Endothelial cell (in vitro differentiated cells): Measurements from ENCODE around the gene SRGAP2B. TPM values are rescaled to one million over a fixed set of nuclear protein-coding genes. Genes with fewer than 3 reads are reported as not detected.
"Not testable (repeated sequence)": the region's sequence is repeated elsewhere in the genome, so short reads cannot be mapped to it uniquely, and the experiment has no call there.

Experiments
- DNase-seq: peaks from one replicate; pipeline ENCODE4 v3.0.0; 2021; ENCODE audit warnings: low spot score
- H3K27ac Mint-ChIP-seq: one replicate; pipeline ENCODE4 v1.8.0; 2021; ENCODE audit warnings: mixed read lengths, inconsistent platforms; ENCODE audit not compliant: unreplicated experiment
- H3K27me3 Mint-ChIP-seq: one replicate; pipeline ENCODE4 v1.8.0; 2021; ENCODE audit warnings: mild to moderate bottlenecking, moderate library complexity, mixed read lengths, inconsistent platforms; ENCODE audit not compliant: unreplicated experiment
- H3K36me3 Mint-ChIP-seq: one replicate; pipeline ENCODE4 v1.8.0; 2021; ENCODE audit warnings: mild to moderate bottlenecking, low read depth, mixed read lengths, inconsistent platforms; ENCODE audit not compliant: unreplicated experiment
- H3K4me1 Mint-ChIP-seq: one replicate; pipeline ENCODE4 v1.8.0; 2021; ENCODE audit warnings: mild to moderate bottlenecking, mixed read lengths, inconsistent platforms; ENCODE audit not compliant: unreplicated experiment
- H3K4me3 Mint-ChIP-seq: one replicate; pipeline ENCODE4 v1.8.0; 2021; ENCODE audit warnings: mild to moderate bottlenecking, mixed read lengths, inconsistent platforms; ENCODE audit not compliant: unreplicated experiment
- H3K9me3 Mint-ChIP-seq: one replicate; pipeline ENCODE4 v1.8.0; 2021; ENCODE audit warnings: mixed read lengths, inconsistent platforms; ENCODE audit not compliant: unreplicated experiment
- total RNA-seq: library from RNA; stranded (reverse); fragmentation: NEBNext Ultra II Directional; extraction: Animal tissue kit (Norgen Biotek cat#: 25700); gene quantifications from one replicate; pipeline ENCODE4 v1.2.1, GENCODE V29; 2021; ENCODE audit not compliant: unreplicated experiment

The SRGAP2B gene
- total RNA-seq, 1 donor from 2014 or later = 88.8 TPM

DNA sequence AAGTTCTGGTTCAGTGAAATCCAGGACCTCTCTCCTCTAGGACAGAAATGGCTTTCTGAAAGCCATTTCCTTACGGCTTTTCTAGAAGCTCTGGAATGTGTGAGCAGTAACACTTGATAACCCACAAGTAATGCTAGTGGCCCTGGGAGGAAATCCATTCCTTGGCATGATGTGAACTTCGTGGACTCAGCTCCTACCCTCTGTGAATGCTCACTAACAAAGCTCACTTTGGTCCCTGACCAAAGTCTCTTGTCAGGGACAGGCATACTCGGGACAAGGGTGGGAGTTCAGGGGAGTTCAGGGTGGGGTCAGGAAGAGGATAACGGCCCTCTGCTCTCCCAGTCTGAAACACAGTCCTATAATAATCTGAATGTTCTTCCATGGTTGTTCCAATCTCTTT, 172.3 kb downstream of the SRGAP2B start:
- H3K9me3 Mint-ChIP-seq, H3K4me3 Mint-ChIP-seq, H3K27me3 Mint-ChIP-seq, H3K36me3 Mint-ChIP-seq, H3K27ac Mint-ChIP-seq, H3K4me1 Mint-ChIP-seq, DNase-seq: not testable (repeated sequence)

DNA sequence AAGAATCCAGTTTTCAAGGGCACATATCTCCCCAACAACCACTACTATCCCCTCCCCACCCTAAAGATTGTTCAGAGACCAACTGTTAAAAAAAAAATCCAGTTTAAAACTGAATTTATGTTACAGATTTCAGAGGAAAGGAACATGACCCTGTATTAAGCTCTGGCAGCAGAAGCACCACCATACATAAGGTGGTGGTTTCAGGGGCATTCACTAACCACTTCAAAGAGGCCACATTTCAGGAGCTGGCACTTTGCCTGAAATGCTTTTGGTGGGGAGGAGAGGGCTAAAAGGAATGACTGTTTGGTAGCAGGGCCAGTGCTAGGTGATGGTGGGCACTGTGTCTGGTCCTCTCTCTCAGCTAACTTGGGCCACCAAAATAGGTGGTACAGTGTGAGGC, 176.0 kb downstream of the SRGAP2B start:
- H3K27me3 Mint-ChIP-seq, H3K36me3 Mint-ChIP-seq, DNase-seq, H3K27ac Mint-ChIP-seq, H3K9me3 Mint-ChIP-seq, H3K4me1 Mint-ChIP-seq, H3K4me3 Mint-ChIP-seq: not testable (repeated sequence)

DNA sequence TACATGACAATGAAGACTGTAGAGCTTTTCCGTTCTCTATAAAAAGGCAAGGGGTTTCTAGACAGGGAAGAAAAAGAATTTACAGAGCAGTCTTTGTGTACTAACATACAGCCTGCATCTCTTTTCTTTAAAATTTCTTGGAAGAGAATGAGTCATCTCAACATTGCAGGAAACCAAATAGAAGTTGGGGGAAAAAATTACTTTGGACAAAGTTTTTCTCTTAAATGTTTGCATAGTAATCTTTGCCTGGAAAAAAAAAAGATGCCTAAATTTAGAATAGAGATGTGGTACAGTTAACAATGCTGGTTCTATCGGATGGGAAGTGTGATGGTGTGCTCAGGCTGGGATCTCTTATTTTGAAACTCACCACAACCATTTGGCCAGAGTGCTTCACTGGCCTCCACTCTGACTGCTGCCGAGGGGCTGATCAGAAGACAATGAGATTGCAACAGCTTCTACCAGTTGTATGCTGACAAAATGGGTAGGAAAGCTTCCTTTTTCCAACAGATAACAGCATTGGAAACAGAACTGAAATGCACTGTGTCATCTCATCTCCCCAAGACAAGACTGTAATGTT, 177.0 kb downstream of the SRGAP2B start:
- not testable (repeated sequence) for H3K4me1 Mint-ChIP-seq, H3K9me3 Mint-ChIP-seq, DNase-seq, H3K27me3 Mint-ChIP-seq, H3K36me3 Mint-ChIP-seq
- Mint-ChIP-seq H3K4me3 (peak overlapping the region; percentile 70), H3K27ac (peak overlapping the region; percentile 67)

DNA sequence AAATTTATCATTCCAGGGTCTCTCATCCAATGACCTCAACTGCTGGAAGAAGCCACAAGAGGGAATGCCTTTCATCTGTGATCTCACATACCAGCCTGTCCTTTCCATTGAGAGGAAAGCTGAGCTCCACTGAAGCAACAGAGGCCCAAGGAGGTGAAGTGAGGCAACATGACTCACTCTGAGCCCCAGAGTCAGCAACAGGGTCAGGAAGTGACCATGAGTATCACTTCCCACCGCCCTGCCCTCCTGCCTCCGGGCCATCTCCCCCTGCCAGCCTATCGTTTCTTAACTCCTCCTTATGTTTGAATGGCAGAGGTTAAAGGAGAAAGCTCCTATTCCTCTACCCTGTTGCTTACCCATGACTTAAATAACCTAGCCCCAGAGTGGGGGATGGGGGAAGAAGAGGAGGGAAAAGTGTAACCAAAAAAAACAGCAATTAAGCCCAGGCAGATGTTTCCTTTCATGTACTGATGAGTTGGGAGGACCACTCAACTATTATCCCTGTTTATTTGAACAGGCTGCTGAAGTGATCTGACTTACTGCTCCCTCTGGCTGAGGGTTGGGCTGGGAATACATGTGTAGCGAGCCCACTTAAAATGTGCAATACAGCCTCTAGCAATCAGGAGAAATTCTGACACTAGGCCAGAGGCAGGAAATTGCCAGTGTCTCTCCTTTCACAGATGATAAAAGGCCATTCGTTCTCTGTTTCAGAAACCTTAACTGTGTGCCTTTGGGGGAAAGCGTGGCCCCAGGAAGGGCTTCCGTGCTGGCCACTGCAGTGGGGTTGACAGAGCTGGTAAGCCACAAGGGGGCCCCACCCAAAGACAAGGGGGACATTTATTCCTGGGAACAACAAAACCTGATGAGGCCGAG, 177.7 kb downstream of the SRGAP2B start:
- not testable (repeated sequence) for H3K27me3 Mint-ChIP-seq, H3K9me3 Mint-ChIP-seq, DNase-seq, H3K36me3 Mint-ChIP-seq, H3K4me1 Mint-ChIP-seq, H3K27ac Mint-ChIP-seq, H3K4me3 Mint-ChIP-seq

DNA sequence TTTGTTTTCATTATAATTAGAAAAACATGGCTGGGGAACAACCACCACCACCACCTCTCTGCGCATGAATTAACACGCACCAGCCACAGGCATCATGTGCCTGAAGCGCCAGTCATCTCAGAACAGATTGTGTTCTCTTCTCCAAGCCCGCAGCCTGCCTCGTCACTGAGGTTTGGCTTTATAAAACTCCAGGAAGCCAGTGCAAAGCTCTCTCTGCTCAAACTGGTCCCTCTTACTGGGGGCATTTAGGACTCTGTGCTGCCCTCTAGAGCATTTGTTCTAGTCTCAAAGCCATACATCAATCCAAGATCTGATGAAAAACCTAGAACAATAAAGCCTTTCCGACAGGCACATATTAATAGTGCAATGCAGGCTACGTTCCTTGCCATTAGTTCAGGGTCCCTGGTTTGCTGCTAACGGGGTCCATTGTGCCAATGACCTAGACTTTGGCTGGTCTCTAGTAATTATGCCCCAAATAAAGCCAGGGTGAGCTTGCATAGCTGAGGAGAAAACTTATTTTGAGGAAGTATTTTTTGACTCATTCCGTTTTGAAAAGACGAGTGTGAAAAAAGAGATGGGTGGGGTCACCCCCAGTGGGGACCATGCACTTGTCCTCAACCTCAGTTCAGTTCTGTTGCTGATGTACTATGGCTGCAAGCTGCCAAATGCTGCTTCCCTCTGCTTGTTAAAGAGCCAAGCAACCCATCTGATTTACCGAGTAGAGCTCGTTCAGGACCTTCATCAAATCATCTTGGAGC, 181.0 kb downstream of the SRGAP2B start:
- not testable (repeated sequence) for H3K36me3 Mint-ChIP-seq, H3K27me3 Mint-ChIP-seq, H3K4me3 Mint-ChIP-seq, H3K27ac Mint-ChIP-seq, H3K4me1 Mint-ChIP-seq, DNase-seq, H3K9me3 Mint-ChIP-seq

DNA sequence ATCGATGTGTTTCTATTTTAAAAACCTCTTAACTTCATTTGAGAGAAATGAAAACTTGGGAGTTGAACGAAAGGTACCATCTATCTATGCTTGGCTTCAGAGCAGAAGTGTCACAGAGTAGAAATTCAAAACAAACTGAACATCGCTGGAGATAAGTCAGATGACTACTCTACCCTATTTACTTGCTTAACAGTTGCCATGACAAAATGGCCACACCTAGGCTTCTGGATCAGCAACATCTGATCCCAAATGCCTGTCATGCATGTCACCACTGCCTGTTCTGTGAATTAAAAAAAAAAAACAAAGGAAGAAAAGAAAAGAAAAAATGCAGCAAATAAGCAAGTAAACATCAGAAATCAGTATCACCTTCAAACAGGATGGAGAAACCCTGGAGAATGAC, 181.7 kb downstream of the SRGAP2B start:
- H3K36me3 Mint-ChIP-seq, H3K4me1 Mint-ChIP-seq, DNase-seq, H3K27me3 Mint-ChIP-seq, H3K4me3 Mint-ChIP-seq, H3K9me3 Mint-ChIP-seq, H3K27ac Mint-ChIP-seq: not testable (repeated sequence)

DNA sequence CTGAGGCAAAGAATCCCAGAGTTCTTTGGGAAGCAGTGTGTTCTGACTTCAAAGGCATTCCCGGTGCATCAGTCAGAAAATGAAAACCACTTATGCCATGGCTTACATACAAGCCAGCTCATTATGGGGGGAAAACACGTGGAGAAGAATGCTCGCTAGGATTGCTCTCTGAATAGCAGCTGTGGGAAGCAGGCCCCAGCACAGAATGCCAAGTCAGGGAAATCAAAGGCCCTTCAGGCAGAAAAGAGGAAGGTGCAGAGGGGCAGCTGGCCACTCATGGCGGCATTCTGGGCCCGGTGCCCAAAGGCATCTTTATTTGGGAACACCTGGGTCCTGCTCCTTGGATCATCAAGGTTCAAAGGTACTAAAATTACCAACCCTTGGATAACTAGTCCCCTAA, 184.4 kb downstream of the SRGAP2B start:
- not testable (repeated sequence) for H3K9me3 Mint-ChIP-seq, H3K4me3 Mint-ChIP-seq, H3K4me1 Mint-ChIP-seq, H3K36me3 Mint-ChIP-seq, DNase-seq, H3K27me3 Mint-ChIP-seq, H3K27ac Mint-ChIP-seq

DNA sequence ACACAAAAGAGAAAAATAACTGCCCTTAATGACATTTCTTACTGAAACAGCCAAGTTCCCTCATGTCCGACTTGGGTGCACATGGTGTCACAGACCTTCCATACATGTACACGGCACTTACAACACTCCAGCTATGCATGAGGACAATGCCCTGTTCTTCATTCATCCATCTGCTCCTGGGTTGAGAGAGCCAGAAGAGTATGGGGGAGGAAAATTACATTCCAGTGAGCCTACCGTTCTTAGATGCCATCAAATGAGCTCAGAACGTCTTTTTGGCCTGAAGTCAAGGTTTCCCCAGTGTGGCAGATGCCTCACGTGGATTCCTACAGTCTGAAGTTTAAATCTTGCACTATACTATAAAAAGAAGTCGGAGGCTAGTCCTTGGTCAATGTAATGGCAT, 194.3 kb downstream of the SRGAP2B start:
- H3K4me3 Mint-ChIP-seq, H3K27me3 Mint-ChIP-seq, H3K9me3 Mint-ChIP-seq, H3K27ac Mint-ChIP-seq, DNase-seq, H3K4me1 Mint-ChIP-seq, H3K36me3 Mint-ChIP-seq: not testable (repeated sequence)

DNA sequence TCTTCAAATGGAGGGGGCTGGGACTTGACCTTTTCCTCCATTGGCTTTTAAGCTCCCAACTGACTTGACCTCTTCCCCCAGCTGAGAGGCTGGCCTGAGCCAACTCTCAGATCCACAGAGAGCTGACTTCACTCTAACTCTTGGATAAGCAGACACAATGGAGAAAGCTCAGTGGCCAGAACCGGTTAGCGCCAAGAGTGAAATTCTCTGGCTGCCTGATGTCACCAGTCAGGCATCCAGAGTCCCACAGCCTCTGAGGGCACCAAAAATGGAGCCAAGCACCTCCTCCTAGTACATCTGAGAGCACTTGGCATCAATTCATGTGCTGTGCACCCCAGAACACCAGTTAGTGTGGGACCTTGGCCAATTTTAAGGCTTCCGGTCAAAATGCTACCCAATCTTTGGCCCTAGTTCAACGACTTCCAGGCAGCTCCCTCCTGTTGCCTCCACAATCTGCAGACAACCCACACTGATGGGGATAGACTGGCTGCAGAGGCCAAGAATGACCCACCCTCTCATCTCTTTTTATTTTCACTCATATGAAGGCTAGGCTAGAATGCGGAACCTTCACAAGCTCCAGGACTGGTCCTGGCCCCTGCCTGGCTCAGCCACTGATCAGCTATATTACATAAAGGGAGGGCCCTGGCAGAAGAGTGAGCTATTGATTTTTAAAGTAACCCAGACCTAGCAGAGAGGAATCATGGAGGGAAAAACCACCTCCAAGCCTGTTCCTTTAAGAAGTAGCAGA, 200.5 kb downstream of the SRGAP2B start:
- H3K36me3 Mint-ChIP-seq, H3K9me3 Mint-ChIP-seq, DNase-seq, H3K4me3 Mint-ChIP-seq, H3K27me3 Mint-ChIP-seq, H3K27ac Mint-ChIP-seq, H3K4me1 Mint-ChIP-seq: not testable (repeated sequence)

DNA sequence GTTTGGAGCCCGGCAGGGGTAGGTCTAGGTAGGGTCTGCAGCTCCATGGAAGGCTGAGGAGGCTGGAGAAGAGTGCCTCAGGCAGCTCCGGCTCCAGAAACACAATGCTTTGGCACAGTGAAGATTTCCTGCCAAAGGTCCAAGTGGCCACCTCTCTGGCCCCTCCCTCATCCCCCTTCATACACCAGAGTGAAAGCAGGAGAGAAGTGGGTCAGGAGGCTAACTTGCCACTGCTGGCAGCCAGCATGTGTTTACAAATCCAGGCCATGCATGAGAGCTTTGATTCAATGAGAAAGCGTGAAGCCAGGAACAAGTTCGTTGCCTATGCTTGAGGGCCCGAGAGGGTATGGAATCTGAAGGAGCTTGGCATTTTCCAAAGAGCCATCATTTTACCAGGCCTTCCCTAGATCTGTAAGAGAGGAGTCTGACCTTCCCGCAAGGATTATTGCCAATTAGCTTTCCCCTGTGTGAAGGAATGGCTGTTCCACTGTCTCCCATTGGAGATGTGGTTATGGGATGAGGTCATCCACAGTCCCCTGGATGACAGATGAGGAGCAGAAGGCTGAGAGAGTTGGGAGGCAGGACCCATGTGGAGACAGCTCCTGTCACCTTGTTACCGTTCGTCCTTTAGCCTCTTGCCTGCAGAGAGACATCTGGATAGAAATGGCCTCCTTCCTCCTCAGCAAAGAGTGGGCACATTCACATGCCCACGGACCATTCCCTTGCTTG, 201.3 kb downstream of the SRGAP2B start:
- H3K27ac Mint-ChIP-seq, DNase-seq, H3K36me3 Mint-ChIP-seq, H3K4me1 Mint-ChIP-seq, H3K27me3 Mint-ChIP-seq, H3K9me3 Mint-ChIP-seq, H3K4me3 Mint-ChIP-seq: not testable (repeated sequence)

DNA sequence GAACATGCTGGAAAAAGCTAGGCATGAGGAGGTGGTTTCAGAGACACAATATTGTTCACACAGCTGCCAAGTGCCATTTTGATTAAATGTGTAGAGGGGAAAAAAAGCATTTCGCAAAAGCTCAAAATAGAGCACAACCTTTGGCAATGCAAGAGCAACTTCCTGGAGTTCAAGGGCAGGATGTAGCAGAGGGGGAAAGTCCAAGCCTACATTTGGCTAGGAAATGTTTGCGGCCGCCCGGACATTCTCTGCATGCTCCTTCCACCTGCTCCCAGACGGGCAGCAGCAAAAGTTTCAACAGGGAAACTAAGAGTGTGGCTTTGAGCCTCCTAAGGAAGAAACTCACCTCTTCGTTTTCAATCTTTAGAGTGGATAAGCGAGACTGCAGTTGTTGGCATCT, 202.1 kb downstream of the SRGAP2B start:
- not testable (repeated sequence) for H3K4me3 Mint-ChIP-seq, H3K9me3 Mint-ChIP-seq

More for the DNA sequence above, 202.1 kb downstream of the SRGAP2B start:
- not testable (repeated sequence) for H3K36me3 Mint-ChIP-seq, H3K27ac Mint-ChIP-seq, H3K4me1 Mint-ChIP-seq, H3K27me3 Mint-ChIP-seq, DNase-seq
